Measurements from ENCODE around the gene ANKRD33B.
"Not testable (repeated sequence)": the region's sequence is repeated elsewhere in the genome, so short reads cannot be mapped to it uniquely, and the experiment has no call there.

ANKRD33B gene

DNA sequence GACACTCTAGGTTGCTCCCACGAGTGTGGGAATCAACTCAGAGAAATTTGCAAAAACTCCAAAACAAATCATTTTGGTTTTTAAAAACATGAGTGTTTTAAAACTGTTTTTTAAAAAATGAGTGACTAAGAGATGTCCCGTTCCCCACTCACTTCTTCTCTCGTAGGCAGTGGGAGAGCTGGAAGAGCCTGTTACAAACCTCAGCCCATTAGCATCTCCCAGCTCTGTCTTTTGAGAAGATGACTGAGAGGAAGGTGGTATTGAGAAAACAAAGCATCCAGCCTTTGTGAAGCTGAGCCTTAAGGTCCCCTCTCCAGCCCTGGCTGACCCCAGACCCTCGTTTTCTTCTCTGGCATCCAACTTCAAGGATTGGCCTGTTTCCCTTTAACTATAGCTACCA, 4.7 kb upstream of the ANKRD33B start:
- no peak for DNase-seq (ENCODE audit: low read depth)

DNA sequence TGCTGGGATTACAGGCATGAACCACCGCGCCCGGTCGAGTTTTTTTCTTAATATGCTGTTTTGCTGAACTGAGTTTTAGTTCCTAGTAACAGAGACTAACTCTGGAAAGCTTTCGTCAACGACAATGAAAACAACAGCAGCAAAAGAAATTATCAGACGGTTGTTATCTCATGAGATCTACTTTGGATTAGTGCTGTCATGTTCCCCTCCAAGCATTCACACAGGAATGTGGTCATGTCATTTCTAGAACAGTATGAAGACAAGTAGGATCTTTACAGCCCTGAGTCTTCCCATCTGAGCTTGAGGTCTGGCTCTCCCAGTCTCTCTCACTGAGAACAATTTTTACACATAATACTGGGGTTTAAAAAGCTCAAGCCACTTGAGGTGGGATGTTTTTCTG, 4.0 kb upstream of the ANKRD33B start:
- DNase-seq (ENCODE audit: low read depth) = no peak

DNA sequence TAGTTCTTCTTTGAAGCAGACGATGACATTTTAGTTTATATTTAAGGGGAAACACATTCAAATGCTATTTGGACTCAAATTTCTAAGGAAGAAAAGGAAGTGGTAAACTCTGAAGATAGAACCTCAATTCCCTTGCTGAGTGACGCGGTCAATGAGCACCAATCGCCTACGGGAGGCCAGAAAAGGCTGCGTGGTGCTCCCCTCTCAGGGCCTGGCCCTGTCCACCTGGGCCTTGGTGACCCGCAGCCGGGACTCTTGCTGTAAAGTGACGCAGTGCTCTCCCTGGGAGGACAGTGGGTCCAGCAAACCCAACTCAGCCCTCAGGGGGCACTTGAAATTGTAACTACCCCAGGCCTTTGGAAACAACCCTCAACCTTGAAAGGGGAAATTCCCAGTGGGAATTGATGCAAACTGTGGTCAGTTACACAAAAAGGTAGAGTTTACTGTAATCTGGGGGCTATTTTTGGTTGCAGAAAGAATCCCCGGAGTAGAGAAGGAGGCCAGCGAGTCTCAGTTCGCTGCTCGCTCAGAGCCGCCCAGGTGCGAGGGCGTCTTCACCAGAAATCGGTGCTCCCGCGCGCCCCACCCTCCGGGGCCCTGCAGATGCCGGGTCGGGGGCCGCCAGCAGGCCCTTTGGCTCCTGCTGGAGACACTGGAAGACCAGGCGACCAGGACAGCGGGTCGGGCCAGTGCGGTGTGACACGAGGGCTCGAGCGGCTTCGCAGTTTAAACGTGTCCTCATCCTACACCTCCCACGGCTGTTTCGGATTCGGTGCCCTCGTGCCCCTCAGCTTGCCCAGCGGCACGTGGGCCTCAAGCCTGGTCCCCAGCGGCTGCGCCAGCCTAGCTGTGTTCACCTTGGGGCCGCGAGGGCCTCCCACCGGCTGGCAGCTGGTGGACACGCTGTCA, 1.4 kb upstream of the ANKRD33B start:
- DNase-seq (ENCODE audit: low read depth) = no peak

DNA sequence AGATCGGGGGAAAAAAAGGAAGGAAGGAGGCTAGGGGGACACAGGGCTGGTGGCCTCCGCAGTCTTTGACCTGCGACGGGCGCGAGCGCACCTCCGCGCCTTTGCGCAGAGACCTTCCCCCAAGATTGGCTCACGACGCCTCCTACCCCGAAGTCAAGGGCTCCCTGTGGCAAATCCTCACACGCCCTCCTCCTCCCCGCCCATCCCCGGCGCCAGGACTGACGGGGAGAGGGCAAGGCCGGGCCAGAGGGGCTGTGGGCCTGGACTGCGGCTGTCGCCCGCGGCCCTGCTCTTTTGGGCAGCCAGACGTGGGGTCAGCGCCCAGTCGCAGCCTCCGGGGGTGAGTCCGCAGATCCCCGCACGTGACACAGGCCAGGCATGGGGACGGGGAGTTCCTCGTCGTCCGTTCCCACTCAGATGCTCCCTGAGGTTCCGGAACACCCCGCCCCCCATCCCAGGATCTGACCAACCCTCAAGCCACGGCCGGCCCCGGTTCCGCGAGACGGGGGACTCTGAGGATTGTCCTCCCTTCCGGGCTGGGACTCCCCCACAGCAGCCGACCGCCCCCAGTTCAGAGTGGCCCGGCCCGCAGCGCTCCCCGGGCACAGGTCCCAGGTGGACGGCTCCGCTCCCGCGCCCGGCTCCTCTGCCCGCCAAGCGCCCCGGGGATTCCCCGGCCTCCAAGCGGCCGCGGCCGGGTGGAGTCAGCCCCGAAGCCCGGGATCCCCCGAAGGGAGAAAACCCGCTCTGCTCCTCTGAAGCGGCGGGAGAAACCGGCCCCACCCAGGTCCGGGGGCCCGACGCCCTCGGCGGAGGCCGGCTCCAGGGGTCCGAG, 543 bp upstream of the ANKRD33B start:
- DNase-seq (ENCODE audit: low read depth) = no peak

DNA sequence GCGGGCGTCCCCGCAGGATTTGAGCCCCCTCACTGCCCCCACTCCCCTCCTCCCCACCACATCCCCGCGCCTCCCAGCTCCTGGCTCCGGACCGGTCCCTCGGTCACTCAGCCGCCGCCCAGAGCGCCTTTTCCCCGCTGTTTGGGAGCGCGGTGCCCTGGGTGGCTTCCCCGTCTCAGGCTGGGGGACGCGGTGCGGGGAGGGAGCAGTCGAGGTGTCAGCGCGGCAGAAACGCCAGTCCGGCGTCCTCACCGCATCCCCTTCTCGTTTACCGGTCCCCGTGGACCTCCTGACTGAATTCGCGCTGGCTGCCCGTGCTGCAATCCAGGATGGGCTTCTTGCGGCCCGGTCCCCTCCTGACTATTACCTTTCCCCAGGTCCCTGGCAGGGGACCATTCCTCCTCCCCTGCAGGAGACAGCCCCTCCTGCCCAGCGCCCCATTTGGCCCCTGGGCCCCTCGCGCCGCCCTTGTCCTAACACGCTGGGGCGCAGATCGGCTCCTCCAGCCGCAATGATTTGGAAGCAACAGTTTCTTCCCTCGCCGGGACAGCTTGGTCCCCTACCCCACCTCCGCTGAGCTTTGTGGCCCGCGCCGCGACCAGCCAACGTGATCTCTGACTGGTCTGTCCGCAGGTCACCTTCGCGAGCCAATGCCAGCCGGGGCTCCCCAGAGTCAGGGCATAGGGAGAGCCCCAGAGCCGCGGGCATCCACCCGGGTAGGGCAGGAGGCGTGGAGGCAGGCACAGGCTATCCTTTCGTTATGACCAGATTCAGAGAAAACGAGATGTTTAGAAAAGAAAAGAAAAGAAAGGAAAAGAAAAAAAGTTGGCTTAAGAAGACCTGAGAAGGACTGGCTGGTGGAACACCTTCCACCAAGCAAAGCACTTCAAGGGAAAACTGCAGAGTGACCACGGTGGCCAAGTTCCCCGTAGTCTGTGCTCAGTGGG, 1.2 kb downstream of the ANKRD33B start:
- no peak for DNase-seq (ENCODE audit: low read depth)

DNA sequence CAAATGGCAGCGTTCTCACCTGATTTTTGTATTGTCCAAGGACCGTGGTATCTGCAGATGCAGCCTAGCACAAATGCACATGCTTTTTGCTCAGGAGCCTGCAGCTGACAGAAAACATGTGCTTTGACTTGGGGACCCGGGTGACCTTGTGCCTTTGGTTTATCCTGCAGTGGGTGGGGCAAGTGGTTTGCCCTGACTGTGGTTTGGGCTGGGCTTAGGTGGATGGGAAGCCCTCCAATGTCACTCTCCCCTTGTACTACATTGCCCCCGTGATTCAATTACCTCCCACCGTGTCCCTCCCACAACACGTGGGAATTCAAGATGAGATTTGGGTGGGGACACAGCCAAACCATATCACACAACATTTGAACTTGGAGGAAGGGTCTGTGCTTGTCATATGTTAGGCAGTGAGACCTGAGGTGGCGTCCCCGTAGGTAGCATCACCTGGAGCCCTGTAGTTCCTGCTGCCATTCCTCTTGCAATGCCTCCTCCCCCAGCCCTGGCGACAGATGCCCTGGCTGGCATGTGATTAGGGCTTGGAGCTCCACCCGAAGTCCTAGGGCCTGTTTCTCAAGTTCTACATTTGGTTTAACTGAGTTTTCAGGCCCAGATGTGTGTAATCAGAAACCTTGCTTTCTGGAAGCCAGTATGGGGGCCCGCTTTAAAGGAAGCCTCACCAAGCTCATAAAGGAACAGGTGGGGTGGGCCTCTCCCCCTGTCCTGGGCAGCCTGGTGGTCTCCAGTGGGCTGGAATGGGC, 2.1 kb downstream of the ANKRD33B start:
- DNase-seq (ENCODE audit: low read depth) = no peak

DNA sequence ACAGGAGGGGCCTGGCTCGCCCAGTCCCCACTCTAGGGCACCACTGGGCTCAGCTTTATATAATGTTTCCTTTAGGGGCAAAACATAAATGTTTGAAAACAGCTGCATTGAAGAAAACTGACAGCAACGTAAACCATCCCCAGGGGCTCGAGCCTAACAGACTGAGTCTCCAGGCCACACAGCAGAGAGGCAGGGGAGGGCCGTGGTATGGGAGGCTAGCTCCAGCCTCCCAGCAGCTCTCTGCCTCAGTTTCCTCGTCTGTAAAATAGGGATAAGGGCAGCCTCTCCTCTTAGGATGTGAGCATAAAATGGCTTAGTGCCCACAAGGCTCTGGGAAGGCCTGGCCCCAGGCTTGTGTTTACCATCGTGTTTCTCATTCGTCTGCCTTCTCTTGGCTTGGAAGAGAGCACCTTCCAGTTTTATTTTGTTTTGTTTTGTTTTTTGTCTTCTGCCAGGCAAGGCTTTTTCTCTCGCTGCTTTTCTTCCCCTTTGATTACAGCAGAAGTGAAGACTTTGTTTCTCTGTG, 2.7 kb downstream of the ANKRD33B start:
- no peak for DNase-seq (ENCODE audit: low read depth)

DNA sequence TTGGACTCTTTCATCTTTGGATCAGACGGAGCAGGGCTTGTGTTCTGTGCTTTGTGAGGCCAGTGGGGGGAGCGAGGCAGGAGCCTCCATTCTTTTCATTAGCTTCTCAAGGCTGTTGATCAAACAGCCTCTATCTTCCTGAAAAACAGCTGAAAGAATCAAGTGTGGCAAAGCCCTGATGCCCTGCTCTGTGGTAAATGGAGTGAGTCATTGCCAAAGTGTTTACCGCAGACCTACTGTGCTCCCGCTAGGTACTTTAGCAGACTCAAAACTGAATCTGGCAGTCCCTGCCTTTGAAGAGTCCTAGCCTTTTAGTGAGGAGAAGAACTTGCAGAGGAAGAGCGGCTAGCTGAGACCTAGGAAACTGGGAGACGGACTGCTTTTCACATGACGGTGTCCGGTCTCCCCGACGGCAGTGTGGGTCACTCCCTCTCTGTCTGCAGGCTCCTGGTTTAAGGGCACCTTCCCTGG, 3.3 kb downstream of the ANKRD33B start:
- no peak for DNase-seq (ENCODE audit: low read depth)

DNA sequence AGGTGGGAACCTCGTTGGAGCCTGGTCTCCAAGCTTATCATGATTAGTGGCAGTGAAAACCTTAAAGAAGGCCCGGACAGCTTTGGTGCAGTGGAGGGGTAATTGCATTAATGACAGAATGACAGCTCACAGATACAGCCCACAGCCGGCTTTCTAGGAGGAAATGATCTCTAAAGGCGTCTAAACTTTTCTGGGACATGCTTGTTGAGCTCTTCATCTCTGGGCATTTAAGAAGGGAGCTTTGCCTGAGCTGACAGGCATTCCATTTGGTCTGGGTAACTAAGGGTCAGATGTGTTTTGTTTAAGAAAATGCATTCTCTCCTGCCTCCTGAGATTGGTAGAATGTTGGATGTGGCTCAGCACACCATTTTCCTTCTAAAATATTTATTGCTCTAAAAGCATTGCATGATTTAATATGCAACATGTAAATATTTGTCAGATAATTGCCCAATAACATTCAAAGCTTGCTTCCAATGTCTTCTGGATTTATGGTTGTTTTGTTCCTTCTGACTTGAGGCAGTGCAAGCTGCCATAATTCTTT, 4.0 kb downstream of the ANKRD33B start:
- DNase-seq (ENCODE audit: low read depth) = no peak

DNA sequence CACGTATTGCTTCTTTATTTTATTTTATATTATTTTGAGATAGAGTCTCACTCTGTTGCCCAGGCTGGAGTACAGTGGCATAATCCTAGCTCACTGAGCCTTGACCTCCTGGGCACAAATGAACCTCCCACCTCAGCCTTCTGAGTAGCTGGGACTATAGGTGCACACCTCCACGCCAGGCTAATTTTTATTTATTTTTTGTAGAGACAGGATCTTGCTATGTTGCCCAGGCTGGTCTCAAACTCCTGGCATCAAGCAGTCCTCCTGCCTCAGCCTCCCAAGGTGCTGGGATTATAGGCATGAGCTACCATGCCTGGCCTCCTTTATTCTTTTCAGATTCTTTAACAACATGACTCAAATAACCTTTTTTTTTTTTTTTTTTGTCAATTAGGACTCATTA, 6.7 kb downstream of the ANKRD33B start:
- not testable (repeated sequence) for DNase-seq (ENCODE audit: low read depth)

DNA sequence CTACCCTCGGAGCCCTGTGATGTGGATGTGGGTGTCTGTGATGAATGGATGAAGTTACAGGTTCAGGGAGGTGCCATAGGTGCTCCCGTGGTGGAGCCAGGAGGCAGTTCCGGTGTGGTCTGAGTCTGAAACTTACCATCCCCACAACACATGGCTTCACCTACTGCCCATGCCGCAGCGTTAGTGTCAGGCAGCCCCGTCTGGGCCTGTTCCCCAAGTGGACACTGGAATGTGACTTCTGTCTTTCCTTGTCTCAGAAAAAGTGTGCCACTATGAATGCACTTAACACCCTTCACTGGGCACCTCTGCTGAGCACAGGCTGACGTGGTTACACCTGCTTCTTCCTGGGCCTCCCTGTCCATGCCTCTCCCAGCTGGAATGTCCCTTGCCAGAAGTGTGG, 8.6 kb downstream of the ANKRD33B start:
- no peak for DNase-seq (ENCODE audit: low read depth)

DNA sequence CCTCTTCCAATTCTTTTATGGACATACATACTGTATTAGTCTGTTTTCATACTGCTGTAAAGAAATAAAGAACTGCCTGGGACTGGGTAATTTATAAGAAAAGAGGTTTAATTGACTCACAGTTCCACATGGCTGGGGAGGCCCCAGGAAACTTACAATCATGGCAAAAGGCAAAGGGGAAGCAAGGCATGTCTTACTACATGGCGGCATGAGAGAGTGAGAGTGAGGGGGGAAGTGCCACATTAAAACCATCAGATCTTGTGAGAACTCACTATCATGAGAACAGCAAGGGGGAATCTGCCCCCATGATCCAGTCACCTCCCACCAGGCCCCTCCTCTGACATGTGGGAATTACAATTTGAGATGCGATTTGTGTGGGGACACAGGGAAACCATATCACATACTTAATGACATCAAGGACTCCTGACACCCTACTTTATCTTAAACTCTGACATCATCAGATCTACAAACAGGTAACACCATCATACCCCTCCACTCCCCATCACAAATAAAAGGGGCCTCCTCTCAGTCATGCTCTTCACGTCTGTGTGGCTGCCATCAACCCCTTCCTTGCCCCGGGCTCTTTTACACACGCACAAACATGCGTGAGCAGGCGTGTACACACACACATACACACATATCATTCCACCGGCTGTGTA, 9.7 kb downstream of the ANKRD33B start:
- no peak for DNase-seq (ENCODE audit: low read depth)

DNA sequence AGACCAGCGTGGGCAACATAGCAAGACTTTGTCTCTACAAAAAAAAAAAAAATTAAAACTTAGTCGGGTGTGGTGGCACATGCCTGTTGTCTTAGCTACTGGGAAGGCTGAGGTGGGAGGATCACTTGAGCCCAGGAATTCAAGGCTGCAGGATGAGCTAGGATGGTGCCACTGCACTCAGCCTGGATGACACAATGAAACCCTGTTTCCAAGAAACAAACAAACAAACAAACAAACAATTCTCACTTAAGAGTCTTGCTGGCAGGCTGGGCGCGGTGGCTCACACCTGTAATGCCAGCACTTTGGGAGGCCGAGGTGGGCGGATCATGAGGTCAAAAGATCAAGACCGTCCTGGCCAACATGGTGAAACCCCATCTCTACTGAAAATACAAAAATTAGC, 11.0 kb downstream of the ANKRD33B start:
- DNase-seq (ENCODE audit: low read depth) = not testable (repeated sequence)

DNA sequence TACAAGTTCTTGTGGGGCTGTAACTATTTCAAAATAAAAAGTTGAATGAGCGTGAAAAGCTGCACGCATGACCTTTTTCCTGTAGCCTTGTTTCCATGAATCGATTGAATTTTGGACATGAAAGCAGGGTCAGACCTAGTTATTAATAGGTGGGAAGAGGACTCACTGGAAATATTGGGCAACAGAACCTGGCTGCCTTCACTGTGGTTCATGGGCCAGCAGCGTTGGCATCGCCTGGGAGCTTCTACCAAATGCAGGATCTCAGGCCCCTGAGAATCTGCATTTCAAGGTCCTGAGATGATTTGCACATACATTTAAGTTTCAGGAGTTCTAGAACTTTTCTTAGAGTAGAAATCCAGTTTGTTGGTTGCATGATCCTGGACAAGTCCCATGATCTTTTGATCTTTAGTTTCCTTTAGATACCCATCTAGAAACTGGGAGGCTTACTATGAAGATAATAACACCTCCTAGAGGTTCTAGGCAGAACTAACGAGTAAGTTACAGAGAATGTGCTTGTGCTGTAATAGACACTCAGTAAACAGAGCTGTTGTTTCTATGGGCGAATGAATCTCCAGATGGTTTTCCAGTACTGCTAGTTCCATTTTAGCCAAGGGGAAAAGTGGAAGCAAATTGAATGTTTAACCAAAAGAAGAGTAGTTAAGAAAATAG, 12.4 kb downstream of the ANKRD33B start:
- no peak for DNase-seq (ENCODE audit: low read depth)

DNA sequence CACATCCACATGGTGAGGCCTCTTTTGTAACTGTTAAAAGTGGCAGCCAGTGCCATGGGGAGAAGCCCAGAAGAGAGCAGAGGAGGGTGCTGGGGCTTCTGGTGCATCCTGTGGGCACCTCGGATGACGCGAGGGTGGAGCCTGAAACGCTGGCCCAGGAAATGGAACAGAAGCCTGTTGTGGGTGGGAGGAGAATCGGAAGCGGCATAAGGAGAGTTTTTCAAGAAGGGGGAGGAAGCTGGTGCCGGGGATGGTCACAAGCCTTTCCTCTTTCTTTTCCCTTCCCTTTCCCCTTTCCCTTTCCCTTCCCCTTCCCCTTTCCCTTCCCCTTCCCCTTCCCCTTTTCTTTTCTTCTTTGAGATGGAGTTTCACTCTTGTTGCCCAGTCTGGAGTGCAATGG, 12.9 kb downstream of the ANKRD33B start:
- no peak for DNase-seq (ENCODE audit: low read depth)

DNA sequence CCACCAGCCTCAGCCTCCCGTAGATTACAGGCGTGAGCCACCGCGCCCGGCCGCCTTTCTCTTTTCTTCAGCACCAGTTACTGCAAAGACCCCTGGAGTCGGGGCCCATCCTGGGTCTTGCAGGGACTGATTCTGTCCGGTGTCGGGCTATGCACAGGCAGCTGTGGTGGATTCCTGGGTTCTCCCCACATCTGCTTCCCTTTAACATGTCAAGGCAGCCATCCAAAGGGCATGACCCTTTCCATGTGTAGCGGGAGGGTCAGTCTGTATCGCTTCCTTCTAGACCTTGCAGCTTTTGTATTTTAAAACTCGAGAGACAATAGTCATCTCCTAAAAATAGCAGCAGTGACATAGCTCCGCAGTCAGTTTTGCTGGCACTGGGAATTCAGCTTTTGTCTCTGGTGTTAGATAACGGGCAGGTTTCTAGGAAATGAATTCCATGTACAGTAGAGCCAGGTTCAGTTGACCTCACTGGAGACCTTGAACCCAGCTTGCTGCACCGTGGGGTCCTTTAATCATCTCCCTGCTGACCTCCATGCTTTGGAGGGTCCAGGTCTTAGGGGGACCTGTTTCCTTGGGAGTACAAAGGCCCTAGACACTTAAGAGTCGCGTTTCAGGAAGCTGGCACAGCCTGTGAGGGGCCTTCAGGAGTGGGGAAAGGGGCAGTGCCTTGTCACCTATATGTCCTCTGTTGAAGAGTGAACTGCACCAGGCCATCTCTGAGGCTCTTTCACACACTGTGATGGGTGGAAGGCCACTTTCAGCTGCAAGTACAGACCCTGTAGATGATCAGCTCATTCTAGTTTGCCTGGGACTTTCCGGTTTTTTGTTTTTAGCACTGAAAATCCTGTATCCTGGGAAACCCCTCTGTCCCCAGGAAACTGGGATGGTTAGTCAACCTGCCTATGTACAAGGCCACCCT, 13.8 kb downstream of the ANKRD33B start:
- DNase-seq (ENCODE audit: low read depth) = no peak

DNA sequence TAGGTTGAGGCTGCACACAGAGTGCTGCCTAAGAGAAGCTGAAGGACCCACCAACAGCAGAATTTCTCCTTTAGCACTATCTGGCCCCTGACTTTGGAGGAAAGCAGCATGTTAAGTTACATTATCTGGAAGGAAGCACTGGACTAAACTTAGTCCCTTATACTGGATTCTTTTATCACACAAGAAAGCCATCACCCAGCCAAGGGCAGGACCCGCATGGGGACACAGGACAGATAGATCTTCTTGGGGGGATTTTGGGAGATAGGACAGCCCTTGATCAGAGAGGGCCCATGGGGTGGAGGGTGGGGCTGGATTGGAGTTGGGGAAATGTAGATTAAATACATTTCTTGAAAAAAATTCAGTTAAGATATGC, 14.4 kb downstream of the ANKRD33B start:
- DNase-seq (ENCODE audit: low read depth) = no peak

DNA sequence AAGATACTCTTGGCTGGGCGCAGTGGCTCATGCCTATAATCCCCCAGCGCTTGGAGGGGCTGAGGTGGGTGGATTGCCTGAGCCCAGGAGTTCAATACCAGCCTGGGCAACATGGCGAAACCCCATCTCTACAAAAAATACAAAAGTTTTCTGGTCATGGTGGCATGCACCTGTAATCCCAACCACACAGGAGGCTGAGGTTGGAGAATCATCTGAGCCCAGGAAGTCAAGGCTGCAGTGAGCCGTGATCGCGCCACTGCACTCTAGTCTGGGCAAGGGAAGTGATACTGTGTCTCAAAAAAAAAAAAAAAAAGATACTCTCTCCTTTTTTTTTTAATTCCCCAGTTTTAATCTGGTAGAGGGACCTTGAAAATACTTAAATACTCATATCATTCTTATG, 15.0 kb downstream of the ANKRD33B start:
- DNase-seq (ENCODE audit: low read depth) = no peak
